Activated naive CD4-positive, alpha-beta T cell treated with anti-CD3 and anti-CD28 coated beads, Interleukin-2, amount 50 U/mL, for 16 hours (primary cell): ENCODE data around the gene RAB26.

Experiments
- DNase-seq: peaks from one replicate; pipeline ENCODE4 v3.0.0-alpha.2; 2020

The RAB26 gene

GRCh38 chr16:2163211-2163881 is 14.9 kb downstream of the RAB26 start:
- no peak for DNase-seq

- no peak for DNase-seq
These were observed 17.4 kb downstream of the RAB26 start for GRCh38 chr16:2165861-2166260.

GRCh38 chr16:2166263-2167067 is 18.0 kb downstream of the RAB26 start:
- DNase-seq = no peak

- DNase-seq = no peak
These were observed 18.7 kb downstream of the RAB26 start for GRCh38 chr16:2167068-2167638.

- no peak for DNase-seq
These were observed 21.7 kb downstream of the RAB26 start for GRCh38 chr16:2170080-2170479.

GRCh38 chr16:2170587-2171435 is 22.4 kb downstream of the RAB26 start:
- no peak for DNase-seq

GRCh38 chr16:2171601-2172178 is 23.3 kb downstream of the RAB26 start:
- no peak for DNase-seq

GRCh38 chr16:2172688-2173335 is 24.4 kb downstream of the RAB26 start:
- no peak for DNase-seq

GRCh38 chr16:2173366-2173765 is 24.9 kb downstream of the RAB26 start:
- no peak for DNase-seq

- no peak for DNase-seq
These were observed 25.5 kb downstream of the RAB26 start for GRCh38 chr16:2173916-2174315.

GRCh38 chr16:2174396-2175131 is 26.1 kb downstream of the RAB26 start:
- no peak for DNase-seq

GRCh38 chr16:2175454-2175853 is 27.0 kb downstream of the RAB26 start:
- DNase-seq = no peak

GRCh38 chr16:2176047-2176446 is 27.6 kb downstream of the RAB26 start:
- DNase-seq = no peak

- DNase-seq = no peak
These were observed 28.7 kb downstream of the RAB26 start for GRCh38 chr16:2177101-2177500.

- DNase-seq = no peak
These were observed 29.1 kb downstream of the RAB26 start for GRCh38 chr16:2177561-2177960.

GRCh38 chr16:2178321-2179106 is 30.1 kb downstream of the RAB26 start:
- no peak for DNase-seq

- no peak for DNase-seq
These were observed 30.7 kb downstream of the RAB26 start for GRCh38 chr16:2179107-2179501.

- no peak for DNase-seq
These were observed 31.2 kb downstream of the RAB26 start for GRCh38 chr16:2179576-2179975.

GRCh38 chr16:2180461-2180860 is 32.0 kb downstream of the RAB26 start:
- no peak for DNase-seq
